ENCODE measurements around the gene PTPRG. TPM values are rescaled to one million over a fixed set of nuclear protein-coding genes. Genes with fewer than 3 reads are reported as not detected.

PTPRG gene
- total RNA-seq, 1 donor from 2014 or later = 3.7 TPM

DNA sequence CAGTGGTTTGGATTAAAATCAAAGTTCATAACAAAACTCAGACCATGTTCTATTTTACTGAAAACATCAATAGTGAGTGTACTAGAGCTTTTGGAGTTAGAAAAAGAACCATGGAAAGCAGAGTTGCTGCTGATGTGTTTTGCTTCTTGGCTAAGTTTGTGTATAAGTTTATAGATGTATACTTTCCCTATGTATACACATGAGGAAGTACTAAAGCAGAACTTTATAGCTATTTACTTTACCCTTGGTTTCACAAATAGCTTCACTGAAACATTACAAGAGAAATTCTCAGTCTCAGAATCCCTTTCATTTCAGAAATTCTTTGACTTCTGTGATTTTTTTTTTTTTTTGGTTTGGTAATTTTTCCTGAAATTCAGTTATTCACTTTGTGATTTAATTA, 229.0 kb downstream of the PTPRG start:
- no peaks in the 10 kb centered on the region for H3K9me3 Mint-ChIP-seq
- intact Hi-C loops (cut with micrococcal nuclease) = no loop called here

DNA sequence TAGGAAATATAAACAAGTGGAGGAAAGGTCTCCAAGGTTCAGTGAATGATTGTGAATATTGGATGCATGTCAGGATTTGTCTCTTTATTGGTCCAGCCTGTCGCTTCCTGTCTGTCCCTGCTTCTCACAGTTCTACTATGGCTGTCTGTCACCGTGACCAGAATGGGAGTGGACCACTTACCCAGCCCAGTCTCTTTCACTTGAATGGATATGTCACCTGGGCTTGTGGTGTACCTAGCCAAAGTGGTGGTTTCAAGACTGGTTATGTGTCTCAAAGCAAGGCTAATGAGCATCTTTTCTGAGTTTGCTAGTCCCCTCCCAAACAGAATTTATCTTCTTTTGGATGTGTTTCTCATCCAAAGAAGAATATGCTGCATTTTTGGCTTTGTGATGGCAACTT, 231.7 kb downstream of the PTPRG start:
- H3K36me3 Mint-ChIP-seq (ENCODE audit: low read depth) = no peaks in the 10 kb centered on the region
- no peak for DNase-seq (ENCODE audit: low spot score)
- no peaks in the 10 kb centered on the region for H3K9me3 Mint-ChIP-seq
- H3K4me1 Mint-ChIP-seq (ENCODE audit: low read depth) = no peaks in the 10 kb centered on the region
- peaks cover 3% of the 10 kb centered on the region for H3K27me3 Mint-ChIP-seq (ENCODE audit: insufficient read depth)
- no peak overlapping the region for H3K4me3 Mint-ChIP-seq
- intact Hi-C loops (cut with micrococcal nuclease) = no loop called here
- no peak overlapping the region for H3K27ac Mint-ChIP-seq

More for the DNA sequence above, 229.0 kb downstream of the PTPRG start:
- peaks cover 3% of the 10 kb centered on the region for H3K27me3 Mint-ChIP-seq (ENCODE audit: insufficient read depth)
- DNase-seq (ENCODE audit: low spot score) = no peak
- H3K27ac Mint-ChIP-seq = no peak overlapping the region
- no peaks in the 10 kb centered on the region for H3K36me3 Mint-ChIP-seq (ENCODE audit: low read depth)
- no peak overlapping the region for H3K4me3 Mint-ChIP-seq
- no peaks in the 10 kb centered on the region for H3K4me1 Mint-ChIP-seq (ENCODE audit: low read depth)

DNA sequence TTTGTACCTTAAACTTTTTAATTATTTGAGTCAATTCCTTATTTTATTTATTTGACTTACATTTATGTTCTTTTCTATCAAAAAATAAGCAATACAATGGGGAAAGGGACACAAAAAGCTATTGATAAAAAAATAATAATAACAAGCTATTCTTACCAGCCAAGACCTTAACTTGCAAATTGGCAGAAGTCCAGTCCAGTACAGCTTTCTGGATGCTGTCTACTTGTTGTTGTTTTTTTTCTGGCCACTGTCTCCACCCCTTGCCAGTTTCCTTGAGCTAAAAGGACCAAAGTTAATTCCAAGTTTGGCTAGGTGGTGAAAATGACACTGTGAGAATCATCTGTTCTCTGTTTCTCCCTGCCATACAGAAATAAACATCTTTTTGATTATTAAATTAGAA, 232.2 kb downstream of the PTPRG start:
- intact Hi-C loops (cut with micrococcal nuclease) = no loop called here
- Mint-ChIP-seq H3K27me3 (ENCODE audit: insufficient read depth) (peaks cover 3% of the 10 kb centered on the region), H3K9me3 (no peaks in the 10 kb centered on the region), H3K36me3 (ENCODE audit: low read depth) (no peaks in the 10 kb centered on the region), H3K4me1 (ENCODE audit: low read depth) (no peaks in the 10 kb centered on the region), H3K4me3 (no peak overlapping the region), H3K27ac (no peak overlapping the region)
- DNase-seq (ENCODE audit: low spot score) = no peak

DNA sequence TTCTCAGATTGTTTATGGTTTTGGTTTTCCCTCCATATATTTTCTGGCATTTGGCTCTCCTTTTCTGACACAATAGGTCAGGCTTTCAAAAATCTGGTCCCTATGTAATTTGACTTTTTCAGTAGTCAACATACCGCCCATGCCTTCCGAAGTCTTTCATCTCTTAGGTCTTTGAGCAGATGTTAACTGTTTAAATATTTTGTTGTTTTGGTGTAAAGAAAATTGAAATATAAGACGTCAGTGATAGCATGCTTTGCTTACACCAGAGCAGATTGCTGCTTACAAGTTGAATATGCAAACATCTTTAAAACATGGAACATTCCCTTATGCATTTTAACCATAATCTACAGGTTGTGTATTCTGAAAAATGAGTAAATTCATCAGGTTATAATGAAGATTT, 233.0 kb downstream of the PTPRG start:
- Mint-ChIP-seq H3K4me3 (no peak overlapping the region), H3K4me1 (ENCODE audit: low read depth) (no peaks in the 10 kb centered on the region), H3K27me3 (ENCODE audit: insufficient read depth) (peaks cover 3% of the 10 kb centered on the region), H3K36me3 (ENCODE audit: low read depth) (no peaks in the 10 kb centered on the region), H3K27ac (no peak overlapping the region), H3K9me3 (no peaks in the 10 kb centered on the region)
- DNase-seq (ENCODE audit: low spot score) = no peak
- intact Hi-C loops (cut with micrococcal nuclease) = no loop called here

DNA sequence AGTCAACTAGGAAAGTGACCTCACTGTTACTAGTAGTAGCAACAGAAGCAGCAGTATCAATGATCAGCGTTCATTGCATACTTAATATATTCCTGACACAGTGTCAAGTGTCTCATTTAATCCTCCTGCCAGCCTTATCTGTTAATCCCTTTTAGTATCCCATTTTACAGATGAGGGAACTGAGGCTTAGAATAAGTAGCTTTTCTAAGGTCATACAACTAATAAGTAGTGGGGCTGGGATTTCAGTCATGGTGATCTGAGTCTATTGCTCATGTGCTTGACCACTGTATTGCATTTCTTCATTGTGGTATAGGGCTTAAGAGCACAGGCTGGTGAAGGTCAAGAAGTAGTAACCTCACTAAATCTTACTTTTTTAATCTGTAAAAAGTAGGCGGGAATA, 233.6 kb downstream of the PTPRG start:
- Mint-ChIP-seq H3K27ac (no peak overlapping the region), H3K4me3 (no peak overlapping the region), H3K27me3 (ENCODE audit: insufficient read depth) (peaks cover 3% of the 10 kb centered on the region), H3K9me3 (no peaks in the 10 kb centered on the region), H3K36me3 (ENCODE audit: low read depth) (no peaks in the 10 kb centered on the region), H3K4me1 (ENCODE audit: low read depth) (no peaks in the 10 kb centered on the region)
- no peak for DNase-seq (ENCODE audit: low spot score)
- intact Hi-C loops (cut with micrococcal nuclease) = no loop called here

GRCh38 chr3:61796088-61796680, 234.8 kb downstream of the PTPRG start:
- Mint-ChIP-seq H3K36me3 (ENCODE audit: low read depth) (no peaks in the 10 kb centered on the region), H3K27me3 (ENCODE audit: insufficient read depth) (peaks cover 3% of the 10 kb centered on the region), H3K27ac (no peak overlapping the region), H3K4me3 (no peak overlapping the region), H3K9me3 (no peaks in the 10 kb centered on the region), H3K4me1 (ENCODE audit: low read depth) (no peaks in the 10 kb centered on the region)
- intact Hi-C loops (cut with micrococcal nuclease) = no loop called here
- no peak for DNase-seq (ENCODE audit: low spot score)

- intact Hi-C loops (cut with micrococcal nuclease) = no loop called here
- no peak for DNase-seq (ENCODE audit: low spot score)
- peaks cover 3% of the 10 kb centered on the region for H3K27me3 Mint-ChIP-seq (ENCODE audit: insufficient read depth)
- H3K4me3 Mint-ChIP-seq = no peak overlapping the region
- no peaks in the 10 kb centered on the region for H3K36me3 Mint-ChIP-seq (ENCODE audit: low read depth)
- no peak overlapping the region for H3K27ac Mint-ChIP-seq
- no peaks in the 10 kb centered on the region for H3K4me1 Mint-ChIP-seq (ENCODE audit: low read depth)
- no peaks in the 10 kb centered on the region for H3K9me3 Mint-ChIP-seq
Observed at GRCh38 chr3:61796911-61797310, 235.5 kb downstream of the PTPRG start.

- Mint-ChIP-seq H3K27me3 (ENCODE audit: insufficient read depth) (peaks cover 2% of the 10 kb centered on the region), H3K27ac (no peak overlapping the region), H3K9me3 (no peaks in the 10 kb centered on the region), H3K36me3 (ENCODE audit: low read depth) (no peaks in the 10 kb centered on the region), H3K4me1 (ENCODE audit: low read depth) (no peaks in the 10 kb centered on the region), H3K4me3 (no peak overlapping the region)
- DNase-seq (ENCODE audit: low spot score) = no peak
- intact Hi-C loops (cut with micrococcal nuclease) = no loop called here
Observed at GRCh38 chr3:61802772-61803171, 241.4 kb downstream of the PTPRG start.

DNA sequence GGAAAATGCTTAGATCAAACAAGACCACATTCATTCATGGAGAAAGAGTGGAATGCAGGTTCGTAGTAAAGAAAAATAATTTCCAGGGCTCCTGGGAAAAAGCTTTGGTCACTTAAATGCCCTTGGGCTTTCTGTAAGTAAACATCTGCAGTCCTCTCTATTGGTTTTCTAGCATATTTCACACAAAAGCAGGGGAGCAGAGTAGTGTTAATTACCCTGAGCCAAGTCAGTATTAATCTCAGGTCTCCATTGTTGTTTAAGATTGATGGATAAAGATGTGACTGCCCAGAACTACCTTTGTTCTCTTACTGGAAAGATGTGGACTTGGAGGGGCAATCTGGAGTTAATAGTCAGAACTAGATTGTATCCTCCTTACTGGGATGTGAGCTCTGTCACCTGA, 242.6 kb downstream of the PTPRG start:
- Mint-ChIP-seq H3K4me1 (ENCODE audit: low read depth) (no peaks in the 10 kb centered on the region), H3K27ac (no peak overlapping the region), H3K36me3 (ENCODE audit: low read depth) (no peaks in the 10 kb centered on the region), H3K9me3 (no peaks in the 10 kb centered on the region), H3K27me3 (ENCODE audit: insufficient read depth) (peaks cover 2% of the 10 kb centered on the region), H3K4me3 (no peak overlapping the region)
- no peak for DNase-seq (ENCODE audit: low spot score)
- intact Hi-C loops (cut with micrococcal nuclease) = no loop called here

GRCh38 chr3:61804782-61805181, 243.4 kb downstream of the PTPRG start:
- Mint-ChIP-seq H3K27me3 (ENCODE audit: insufficient read depth) (peaks cover 2% of the 10 kb centered on the region), H3K4me1 (ENCODE audit: low read depth) (no peaks in the 10 kb centered on the region), H3K4me3 (no peak overlapping the region), H3K27ac (no peak overlapping the region), H3K36me3 (ENCODE audit: low read depth) (no peaks in the 10 kb centered on the region), H3K9me3 (no peaks in the 10 kb centered on the region)
- intact Hi-C loops (cut with micrococcal nuclease) = no loop called here
- DNase-seq (ENCODE audit: low spot score) = no peak

DNA sequence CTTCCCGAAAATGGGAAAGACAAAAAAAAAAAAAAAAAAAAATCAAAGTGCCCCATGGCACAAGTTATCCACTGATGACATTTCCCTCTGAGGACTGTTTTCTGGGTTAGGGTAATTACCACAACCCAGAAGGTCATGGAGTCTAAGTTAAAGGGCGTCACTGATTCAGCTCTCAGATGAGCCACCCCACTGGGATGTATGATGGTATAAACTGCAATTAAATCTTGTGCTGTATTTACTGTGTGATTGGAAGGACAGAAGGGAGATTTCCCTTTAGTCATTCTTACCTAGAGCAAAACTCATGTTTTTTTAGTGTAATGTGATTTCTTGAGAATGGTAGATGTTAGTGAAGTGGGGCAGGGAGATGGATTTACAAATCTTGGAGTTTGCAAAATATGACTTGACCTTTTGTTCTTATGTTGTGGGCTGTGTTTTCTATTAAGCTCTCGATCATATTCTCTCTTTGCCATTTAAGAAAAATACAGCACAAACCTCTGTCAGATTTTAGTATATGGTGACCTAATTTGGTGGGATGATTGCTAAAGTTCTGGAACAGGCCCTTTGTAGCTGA, 244.2 kb downstream of the PTPRG start:
- DNase-seq (ENCODE audit: low spot score) = no peak
- Mint-ChIP-seq H3K27me3 (ENCODE audit: insufficient read depth) (peaks cover 2% of the 10 kb centered on the region), H3K36me3 (ENCODE audit: low read depth) (no peaks in the 10 kb centered on the region), H3K9me3 (no peaks in the 10 kb centered on the region), H3K4me3 (no peak overlapping the region), H3K4me1 (ENCODE audit: low read depth) (no peaks in the 10 kb centered on the region), H3K27ac (no peak overlapping the region)
- intact Hi-C loops (cut with micrococcal nuclease) = no loop called here

DNA sequence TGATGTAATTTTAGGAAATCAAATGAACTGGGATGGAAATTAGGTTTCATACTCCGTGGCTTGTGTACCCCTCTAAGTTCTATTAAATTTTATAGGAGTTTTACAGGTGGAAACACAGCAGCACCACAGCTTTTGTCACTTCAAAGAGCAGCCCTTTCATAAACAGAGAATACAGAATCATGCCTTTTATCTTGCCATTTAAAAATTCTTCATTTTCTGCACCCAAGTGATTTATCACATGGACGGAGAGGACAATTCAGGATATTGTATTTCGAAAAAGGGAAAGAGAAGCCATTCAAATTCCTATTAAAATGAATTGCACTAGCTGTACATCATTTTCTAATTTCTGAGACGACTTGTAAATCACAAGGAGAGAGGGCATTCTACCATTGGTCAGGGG, 245.4 kb downstream of the PTPRG start:
- H3K4me1 Mint-ChIP-seq (ENCODE audit: low read depth) = no peaks in the 10 kb centered on the region

GRCh38 chr3:61807865-61808276, 246.5 kb downstream of the PTPRG start:
- Mint-ChIP-seq H3K4me1 (ENCODE audit: low read depth) (no peaks in the 10 kb centered on the region), H3K27ac (no peak overlapping the region), H3K9me3 (no peaks in the 10 kb centered on the region), H3K36me3 (ENCODE audit: low read depth) (no peaks in the 10 kb centered on the region), H3K4me3 (no peak overlapping the region), H3K27me3 (ENCODE audit: insufficient read depth) (no peaks in the 10 kb centered on the region)
- intact Hi-C loops (cut with micrococcal nuclease) = no loop called here
- no peak for DNase-seq (ENCODE audit: low spot score)

More for the DNA sequence above, 245.4 kb downstream of the PTPRG start:
- Mint-ChIP-seq H3K36me3 (ENCODE audit: low read depth) (no peaks in the 10 kb centered on the region), H3K27me3 (ENCODE audit: insufficient read depth) (peaks cover 2% of the 10 kb centered on the region), H3K4me3 (no peak overlapping the region), H3K27ac (no peak overlapping the region), H3K9me3 (no peaks in the 10 kb centered on the region)
- intact Hi-C loops (cut with micrococcal nuclease) = no loop called here
- DNase-seq (ENCODE audit: low spot score) = no peak

- Mint-ChIP-seq H3K9me3 (no peaks in the 10 kb centered on the region), H3K36me3 (ENCODE audit: low read depth) (no peaks in the 10 kb centered on the region), H3K27ac (no peak overlapping the region), H3K27me3 (ENCODE audit: insufficient read depth) (no peaks in the 10 kb centered on the region), H3K4me1 (ENCODE audit: low read depth) (no peaks in the 10 kb centered on the region), H3K4me3 (no peak overlapping the region)
- DNase-seq (ENCODE audit: low spot score) = no peak
- intact Hi-C loops (cut with micrococcal nuclease) = no loop called here
Observed at GRCh38 chr3:61808526-61808925, 247.2 kb downstream of the PTPRG start.

All from activated T-helper 1 cell treated with anti-CD3 and anti-CD28 coated beads, Interleukin-12 subunit alpha, Interleukin-12 subunit beta, Interleukin-2, Interleukin-4 antibody, amounts not matched to agents 30 ng/mL and 10 ng/mL and 1 ng/mL, durations not matched to agents 14 hours and 24 hours and 36 hours (primary cell).